ENCODE measurements around the gene TRPC4AP. TPM values are rescaled to one million over a fixed set of nuclear protein-coding genes. Genes with fewer than 3 reads are reported as not detected.

TRPC4AP gene
- total RNA-seq, 6 donors from 2014 or later, result 64.3 to 118 (median 80.5) TPM

GRCh38 chr20:35017099-35017835, 75.3 kb downstream of the TRPC4AP start:
- H3K4me1 ChIP-seq, result peaks cover 0 to 10% (median 6%) of the 10 kb centered on the region in 4 donors
- ATAC-seq (ENCODE audit: low FRiP score in 2 of 2), result no peak
- no peaks in the 10 kb centered on the region for H3K27me3 ChIP-seq
- H3K27ac ChIP-seq, result no peak overlapping the region
- WGBS, 2 donors, result 90 to 92% methylated on average over 8 of the region's 8 CpGs
- H3K4me3 ChIP-seq, result no peak overlapping the region
- DNase-seq, result no peak
- no peaks in the 10 kb centered on the region for H3K9me3 ChIP-seq
- TF ChIP-seq CTCF (IDR thresholded peaks at IDR 0.05) (no peak), POLR2A (IDR thresholded peaks at IDR 0.05) (no peak), EP300 (IDR thresholded peaks at IDR 0.05) (no peak), POLR2AphosphoS5 (IDR thresholded peaks at IDR 0.05) (no peak)
- peaks cover 22 to 89% (median 70%) of the 10 kb centered on the region in 4 donors for H3K36me3 ChIP-seq

GRCh38 chr20:35015863-35016193, 76.8 kb downstream of the TRPC4AP start:
- Histone ChIP-seq H3K36me3 (peaks cover 21 to 91% (median 72%) of the 10 kb centered on the region in 4 donors), H3K4me3 (no peak overlapping the region), H3K9me3 (no peaks in the 10 kb centered on the region), H3K4me1 (peaks cover 0 to 10% (median 6%) of the 10 kb centered on the region in 4 donors), H3K27ac (peak overlapping the region in 1 of 4 donors; percentile 13), H3K27me3 (no peaks in the 10 kb centered on the region)
- 78 to 97% methylated on average over 2 of the region's 2 CpGs for WGBS, 2 donors
- ATAC-seq (ENCODE audit: low FRiP score in 2 of 2) (no peak), DNase-seq (no peak)
- TF ChIP-seq CTCF (IDR thresholded peaks at IDR 0.05), result no peak
- TF ChIP-seq POLR2AphosphoS5 (IDR thresholded peaks at IDR 0.05), result no peak
- no peak for TF ChIP-seq POLR2A (IDR thresholded peaks at IDR 0.05)
- no peak for TF ChIP-seq EP300 (IDR thresholded peaks at IDR 0.05)

GRCh38 chr20:35014537-35014936, 78.1 kb downstream of the TRPC4AP start:
- WGBS, 2 donors, result 94 to 95% methylated on average over 5 of the region's 5 CpGs
- Histone ChIP-seq H3K36me3 (peaks cover 15 to 91% (median 70%) of the 10 kb centered on the region in 4 donors), H3K4me1 (peaks cover 0 to 10% (median 6%) of the 10 kb centered on the region in 4 donors), H3K9me3 (no peaks in the 10 kb centered on the region), H3K27ac (peak overlapping the region in 1 of 4 donors; percentile 4), H3K4me3 (no peak overlapping the region), H3K27me3 (no peaks in the 10 kb centered on the region)
- no peak for ATAC-seq (ENCODE audit: low FRiP score in 2 of 2)
- no peak for DNase-seq
- no peak for TF ChIP-seq POLR2A (IDR thresholded peaks at IDR 0.05)
- no peak for TF ChIP-seq POLR2AphosphoS5 (IDR thresholded peaks at IDR 0.05)
- TF ChIP-seq EP300 (IDR thresholded peaks at IDR 0.05), result no peak
- TF ChIP-seq CTCF (IDR thresholded peaks at IDR 0.05), result no peak

GRCh38 chr20:35013421-35014411, 78.9 kb downstream of the TRPC4AP start:
- peak overlapping the region in 1 of 4 donors; percentile 43 for H3K27ac ChIP-seq

More at GRCh38 chr20:35013421-35014411, 78.9 kb downstream of the TRPC4AP start:
- ATAC-seq (ENCODE audit: low FRiP score in 2 of 2) (no peak), DNase-seq (no peak)
- no peak for TF ChIP-seq POLR2AphosphoS5 (IDR thresholded peaks at IDR 0.05)
- TF ChIP-seq POLR2A (IDR thresholded peaks at IDR 0.05), result no peak
- TF ChIP-seq CTCF (IDR thresholded peaks at IDR 0.05), result no peak
- no peak for TF ChIP-seq EP300 (IDR thresholded peaks at IDR 0.05)
- H3K9me3 ChIP-seq, result no peaks in the 10 kb centered on the region
- 84 to 90% methylated on average over 13 of the region's 13 CpGs for WGBS, 2 donors
- H3K4me1 ChIP-seq, result peaks cover 0 to 10% (median 6%) of the 10 kb centered on the region in 4 donors
- H3K36me3 ChIP-seq, result peaks cover 17 to 91% (median 75%) of the 10 kb centered on the region in 4 donors
- no peaks in the 10 kb centered on the region for H3K27me3 ChIP-seq
- H3K4me3 ChIP-seq, result no peak overlapping the region

All from upper lobe of left lung (tissue), 6 donors.